HepG2 (cell line): ENCODE measurements around the gene RABL2B. TPM values are rescaled to one million over a fixed set of nuclear protein-coding genes. Genes with fewer than 3 reads are reported as not detected.

Experiments used
- ATAC-seq: fragments of 200-7000 bp; cut with Tn5 transposase; 3 replicates; pipeline ENCODE4 v1.9.1; 2020; ENCODE audit warnings: mild to moderate bottlenecking, moderate library complexity
- BruUV-seq: library from RNA; stranded (reverse); fragments of 400-500 nt; replicated peaks from 2 replicates; lab custom pipeline; 2021; lab: Mats Ljungman, UMichigan
- CTCF ChIA-PET: fragments of 300-600 bp; formaldehyde crosslinking; extraction: SDS; loops from one replicate; lab custom pipeline; 2021; ENCODE audit warnings: low total read pairs, inconsistent platforms, low intra/inter-chr PET ratio; lab: Yijun Ruan, JAX
- POLR2A ChIA-PET: fragments of 350-600 bp; sonication (Branson Sonifier 250); formaldehyde crosslinking; loops from one replicate; lab custom pipeline; 2020; ENCODE audit warnings: antibody characterized with exemption, inconsistent platforms; lab: Yijun Ruan, JAX
- DNase-seq: peaks from one replicate; pipeline ENCODE4 v3.0.0-alpha.2; 2015; ENCODE audit warnings: low spot score
- FAIRE-seq: peaks from 3 replicates; lab custom pipeline; 2011; peaks lifted over from hg19 to GRCh38; lab: Jason Lieb, UNC
- H2AFZ ChIP-seq: one replicate; pipeline ENCODE4 v1.6.1; 2011; ENCODE audit warnings: low read length, inconsistent platforms
- H3K27ac ChIP-seq: fragments of 300-600 bp; 3 replicates; pipeline ENCODE4 v1.8.0; 2011; ENCODE audit warnings: mixed run types, mild to moderate bottlenecking, mixed read lengths, low read length, inconsistent platforms; ENCODE audit not compliant: insufficient read depth; ENCODE audit errors: extremely low read length
- H3K27me3 ChIP-seq, 2 experiments: fragments of 200-600 bp in 1 of 2; 2 replicates in 1 of 2; 3 replicates in 1 of 2; pipeline versions ENCODE4 v1.6.0 to v1.8.0; 2011; ENCODE audit warnings: low read length in 2 of 2, mild to moderate bottlenecking in 2 of 2, moderate library complexity in 2 of 2, inconsistent platforms in 1 of 2; ENCODE audit not compliant: insufficient read depth in 2 of 2, control insufficient read depth in 1 of 2
- H3K36me3 ChIP-seq, 2 experiments: fragments of 200-600 bp in 1 of 2; replicated peaks in 1 of 2; 2 replicates in 1 of 2; 3 replicates in 1 of 2; pipeline versions ENCODE4 v1.5.1 to v1.8.0; 2011; ENCODE audit warnings: low read length in 2 of 2, inconsistent platforms in 1 of 2; ENCODE audit not compliant: insufficient read depth in 2 of 2, control insufficient read depth in 1 of 2
- H3K4me1 ChIP-seq: 2 replicates; pipeline ENCODE4 v1.5.1; 2012; ENCODE audit warnings: low read length, inconsistent platforms; ENCODE audit not compliant: insufficient read depth
- H3K4me2 ChIP-seq: 2 replicates; pipeline ENCODE4 v1.6.0; 2011; ENCODE audit warnings: low read depth, low read length, inconsistent platforms
- H3K4me3 ChIP-seq, 3 experiments: fragments of 200-600 bp in 1 of 3; sonication (generic), shearing (Covaris generic) in 1 of 3; replicated peaks in 1 of 3; 2 replicates each; pipeline ENCODE4 v1.5.1; 2011 to 2016; ENCODE audit warnings: low read length in 3 of 3, inconsistent platforms in 2 of 3, low read depth in 2 of 3, mild to moderate bottlenecking in 2 of 3, control low read depth in 1 of 3, mixed read lengths in 1 of 3; ENCODE audit not compliant: insufficient read depth in 1 of 3
- H3K79me2 ChIP-seq: one replicate; pipeline ENCODE4 v1.6.1; 2011; ENCODE audit warnings: low read length, inconsistent platforms; ENCODE audit not compliant: insufficient read depth
- H3K9ac ChIP-seq: 2 replicates; pipeline ENCODE4 v1.6.0; 2011; ENCODE audit warnings: mild to moderate bottlenecking, low read depth, low read length, inconsistent platforms; ENCODE audit not compliant: insufficient read depth
- H3K9me3 ChIP-seq: 2 replicates; pipeline ENCODE4 v1.5.1; 2012; ENCODE audit warnings: mild to moderate bottlenecking, low read length
- H4K20me1 ChIP-seq: 2 replicates; pipeline ENCODE4 v1.6.0; 2011; ENCODE audit warnings: inconsistent platforms, mild to moderate bottlenecking, low read length, moderate library complexity; ENCODE audit not compliant: insufficient read depth
- AHDC1 ChIP-seq: sonication (generic); formaldehyde crosslinking; IDR thresholded peaks from 2 replicates; pipeline ENCODE4 v1.5.1; 2020; ENCODE audit warnings: mild to moderate bottlenecking, missing genetic modification reagents, borderline replicate concordance
- ARID3A ChIP-seq: IDR thresholded peaks from 2 replicates; pipeline ENCODE4 v1.6.1; 2012; ENCODE audit warnings: low read depth, low read length, improper control_type of control experiment
- E2F5 ChIP-seq: sonication (generic); formaldehyde crosslinking; conservative IDR thresholded peaks from 2 replicates; pipeline ENCODE4 v1.4.0; 2020; ENCODE audit warnings: missing genetic modification reagents
- FLYWCH1 ChIP-seq: sonication (generic); formaldehyde crosslinking; IDR thresholded peaks from 2 replicates; pipeline ENCODE4 v1.8.1; 2023; ENCODE audit warnings: mild to moderate bottlenecking, missing genetic modification reagents
- HES4 ChIP-seq: sonication (generic); formaldehyde crosslinking; IDR thresholded peaks from 2 replicates; pipeline ENCODE4 v1.9.0; 2021; ENCODE audit warnings: mild to moderate bottlenecking, missing genetic modification reagents, borderline replicate concordance
- MTA1 ChIP-seq: sonication (generic); formaldehyde crosslinking; IDR thresholded peaks from 2 replicates; pipeline ENCODE4 v1.4.0; 2020; ENCODE audit warnings: missing genetic modification reagents, mild to moderate bottlenecking, borderline replicate concordance
- RAD51 ChIP-seq: fragments of 450-650 bp; IDR thresholded peaks from 2 replicates; pipeline ENCODE4 v1.6.1; 2016; ENCODE audit warnings: borderline replicate concordance
- RFX3 ChIP-seq: IDR thresholded peaks from 2 replicates; pipeline ENCODE4 v1.6.1; 2016; ENCODE audit warnings: missing biosample characterization, missing genetic modification reagents
- TEAD2 ChIP-seq: sonication (generic); formaldehyde crosslinking; IDR thresholded peaks from 2 replicates; pipeline ENCODE4 v1.9.0; 2021; ENCODE audit warnings: missing genetic modification reagents
- THRA ChIP-seq: sonication (generic); formaldehyde crosslinking; IDR thresholded peaks from 2 replicates; pipeline ENCODE4 v1.4.0; 2020; ENCODE audit warnings: missing genetic modification reagents, borderline replicate concordance
- ZNF101 ChIP-seq: sonication (generic); formaldehyde crosslinking; IDR thresholded peaks from 2 replicates; pipeline ENCODE4 v1.4.0; 2020; ENCODE audit warnings: mild to moderate bottlenecking, low read depth, missing genetic modification reagents, borderline replicate concordance
- ZNF616 ChIP-seq: sonication (generic); formaldehyde crosslinking; IDR thresholded peaks from 2 replicates; pipeline ENCODE4 v1.5.0; 2020; ENCODE audit warnings: low read depth, mild to moderate bottlenecking, missing genetic modification reagents
- WGBS: methylation state at CpG from one replicate; pipeline ENCODE4 v1.1.6; 2017; ENCODE audit warnings: low lambda C conversion rate; 5-methylcytosine and 5-hydroxymethylcytosine counted together
- in situ Hi-C: cut with HindIII; loops from 2 replicates; pipeline ENCODE4 v1.10.0; 2017; ENCODE audit warnings: low pct_unique_long_range_greater_than_20kb; ENCODE audit not compliant: extremely low pct_ligation_motif_present
- intact Hi-C: fragments of 100-400 bp; cut with micrococcal nuclease; formaldehyde crosslinking; loops from one replicate; pipeline ENCODE4 v1.10.0; 2022; ENCODE audit not compliant: unreplicated experiment
- polyA plus RNA-seq, 8 experiments: library from polyadenylated mRNA; depleted of rRNA in 3 of 8; stranded (reverse) in 7 of 8; unstranded in 1 of 8; fragments of >200 nt; fragmentation: Illumina TruSeq in 4 of 8; extraction: Trizol in 4 of 8; gene quantifications; 2 replicates each; pipeline versions ENCODE4 v1.2.1 to v1.2.3, GENCODE V29; 2011 to 2016; ENCODE audit warnings: low read depth in 4 of 8, missing spikeins in 1 of 8, mixed read lengths in 1 of 8; ENCODE audit not compliant: insufficient read depth in 1 of 8
- total RNA-seq, 5 experiments: library from RNA; depleted of rRNA; stranded (reverse); fragments of >200 nt; fragmentation: Illumina TruSeq; extraction: Trizol; gene quantifications; 2 replicates each; pipeline ENCODE4 v1.2.3, GENCODE V29; 2016; ENCODE audit warnings: low read depth in 1 of 5

Gene RABL2B
- total and polyA plus RNA-seq, 2 of the 13 experiments (the other 11 are each of a cell fraction or from before 2014, with no cell fraction given) = 8.0 to 27.9 TPM

- TF ChIP-seq AHDC1 (CRISPR knock-in tag) = no peak
- no peak for TF ChIP-seq MTA1 (CRISPR knock-in tag)
- no peak for TF ChIP-seq TEAD2
- TF ChIP-seq ZNF616 (CRISPR knock-in tag) = no peak
- no peak for TF ChIP-seq RFX3
- TF ChIP-seq FLYWCH1 (CRISPR knock-in tag) = no peak
Measured at GRCh38 chr22:50734986-50735738, 48.3 kb downstream of the RABL2B start (continued).

GRCh38 chr22:50734343-50734771, 49.1 kb downstream of the RABL2B start:
- POLR2A ChIA-PET = no interaction called here
- BruUV-seq = no TSS peak
- in situ Hi-C loops = no loop called here
- intact Hi-C loops = no loop called here
- no peak overlapping the region for H3K27ac ChIP-seq
- H2AFZ ChIP-seq = no peak overlapping the region
- no peak for FAIRE-seq
- CTCF ChIA-PET = no interaction called here
- no peak overlapping the region for H3K4me3 ChIP-seq
- no peaks in the 10 kb centered on the region for H3K9me3 ChIP-seq
- peaks cover 0 to 6% of the 10 kb centered on the region in 2 experiments; a peak in 2 of 5 replicates for H3K27me3 ChIP-seq
- H3K4me2 ChIP-seq = no peak overlapping the region
- H3K36me3 ChIP-seq = no peaks in the 10 kb centered on the region
- no peak for DNase-seq
- WGBS = 82% methylated on average over 7 of the region's 10 CpGs
- no peaks in the 10 kb centered on the region for H3K79me2 ChIP-seq
- no peaks in the 10 kb centered on the region for H3K4me1 ChIP-seq
- H3K9ac ChIP-seq = no peak overlapping the region
- H4K20me1 ChIP-seq = no peaks in the 10 kb centered on the region
- ATAC-seq = no peak
- TF ChIP-seq THRA (no peak), RAD51 (no peak), HES4 (no peak), ARID3A (no peak), ZNF101 (CRISPR knock-in tag) (no peak), E2F5 (CRISPR knock-in tag) (no peak)
